B cell (primary cell): ENCODE data around the gene CLDN20. TPM values are rescaled to one million over a fixed set of nuclear protein-coding genes. Genes with fewer than 3 reads are reported as not detected.
A peak's percentile ranks its signal among the peaks of the same experiment; 100 is the strongest.
"Not testable (repeated sequence)": the region's sequence is repeated elsewhere in the genome, so short reads cannot be mapped to it uniquely, and the experiment has no call there.

Experiments used
- ATAC-seq: fragments of 200-7000 bp; cut with Tn5 transposase; one replicate; pipeline ENCODE4 v1.10.0; 2021; ENCODE audit warnings: low read depth, mild to moderate bottlenecking, moderate number of reproducible peaks, moderate library complexity
- CTCF ChIA-PET: fragments of 350-600 bp; sonication (Branson Sonifier 250); formaldehyde crosslinking; loops from one replicate; lab custom pipeline; 2021; ENCODE audit warnings: antibody characterized with exemption, inconsistent platforms; lab: Charles Lee
- POLR2A ChIA-PET: fragments of 350-600 bp; sonication (Branson Sonifier 250); formaldehyde crosslinking; loops from one replicate; lab custom pipeline; 2021; ENCODE audit warnings: antibody characterized with exemption; lab: Charles Lee
- DNase-seq: peaks from one replicate; pipeline ENCODE4 v3.0.0; 2013
- H2AFZ ChIP-seq: 2 replicates; pipeline ENCODE4 v1.6.1; 2012; ENCODE audit warnings: mild to moderate bottlenecking, low read depth, low read length; ENCODE audit not compliant: insufficient read depth, poor library complexity, severe bottlenecking
- H3K27ac ChIP-seq, 2 donors: 1 replicate in 1 of 2; 2 replicates in 1 of 2; pipeline ENCODE4 v1.5.1; 2012 to 2013; ENCODE audit warnings: low read length in 2 of 2, mild to moderate bottlenecking in 2 of 2, moderate library complexity in 1 of 2
- H3K27me3 ChIP-seq, 4 experiments: fragments of 200-600 bp in 1 of 4; sonication (generic) in 1 of 4; replicated peaks in 1 of 4; 1 replicate in 2 of 4; 2 replicates in 2 of 4; pipeline versions ENCODE4 v1.6.1 to v1.7.0; 2013 to 2016; ENCODE audit warnings: low read length in 3 of 4, mild to moderate bottlenecking in 2 of 4, mixed read lengths in 1 of 4, moderate library complexity in 1 of 4; ENCODE audit not compliant: insufficient read depth in 4 of 4, control insufficient read depth in 3 of 4; ENCODE audit errors: control extremely low read depth in 1 of 4
- H3K36me3 ChIP-seq, 2 experiments: replicated peaks in 1 of 2; 1 replicate in 1 of 2; 2 replicates in 1 of 2; pipeline versions ENCODE4 v1.6.1 to v1.7.1; 2013; ENCODE audit warnings: low read length in 1 of 2; ENCODE audit not compliant: insufficient read depth in 2 of 2, control insufficient read depth in 1 of 2; ENCODE audit errors: control extremely low read depth in 1 of 2, extremely low read depth in 1 of 2
- H3K4me1 ChIP-seq, 2 donors: fragments of 200-600 bp in 1 of 2; sonication (generic) in 1 of 2; 1 replicate in 1 of 2; 2 replicates in 1 of 2; pipeline versions ENCODE4 v1.5.1 to v1.6.1; 2013 to 2017; ENCODE audit warnings: low read length in 2 of 2; ENCODE audit not compliant: control insufficient read depth in 2 of 2, insufficient read depth in 2 of 2
- H3K4me2 ChIP-seq: replicated peaks from 2 replicates; pipeline ENCODE3; 2012; ENCODE audit warnings: mild to moderate bottlenecking, low read depth, low read length; ENCODE audit not compliant: poor library complexity, severe bottlenecking
- H3K4me3 ChIP-seq, 5 experiments: fragments of 200-600 bp in 1 of 5; sonication (generic) in 1 of 5; 1 replicate in 3 of 5; 2 replicates in 2 of 5; pipeline versions ENCODE4 v1.5.1 to v1.7.0; 2011 to 2016; ENCODE audit warnings: low read length in 4 of 5, mild to moderate bottlenecking in 4 of 5, low read depth in 2 of 5, control low read depth in 1 of 5, moderate library complexity in 1 of 5; ENCODE audit not compliant: insufficient read depth in 1 of 5; ENCODE audit errors: control extremely low read depth in 1 of 5, extremely low read depth in 1 of 5
- H3K79me2 ChIP-seq: fragments of 200-600 bp; sonication (generic); one replicate; pipeline ENCODE4 v1.6.0; 2016; ENCODE audit warnings: low read length; ENCODE audit not compliant: control insufficient read depth, insufficient read depth
- H3K9ac ChIP-seq: fragments of 200-600 bp; sonication (generic); 2 replicates; pipeline ENCODE4 v1.6.1; 2017; ENCODE audit warnings: mild to moderate bottlenecking, low read length, moderate library complexity
- H3K9me3 ChIP-seq, 3 donors: one replicate each; pipeline versions ENCODE4 v1.6.1 to v1.7.1; 2013; ENCODE audit warnings: low read length in 2 of 3; ENCODE audit not compliant: control insufficient read depth in 2 of 3, insufficient read depth in 1 of 3; ENCODE audit errors: control extremely low read depth in 1 of 3
- H4K20me1 ChIP-seq: 2 replicates; pipeline ENCODE4 v1.6.0; 2012; ENCODE audit warnings: mild to moderate bottlenecking, low read length; ENCODE audit not compliant: insufficient read depth, control insufficient read depth, poor library complexity, severe bottlenecking
- H3K27ac Mint-ChIP-seq: one replicate; pipeline ENCODE4 v1.8.0; 2021; ENCODE audit warnings: mixed read lengths
- H3K27me3 Mint-ChIP-seq: one replicate; pipeline ENCODE4 v1.8.0; 2021; ENCODE audit warnings: mixed read lengths
- H3K4me1 Mint-ChIP-seq: one replicate; pipeline ENCODE4 v1.8.0; 2021; ENCODE audit warnings: mixed read lengths
- H3K4me3 Mint-ChIP-seq: one replicate; pipeline ENCODE4 v1.8.0; 2021; ENCODE audit warnings: mixed read lengths
- H3K9me3 Mint-ChIP-seq: one replicate; pipeline ENCODE4 v1.8.0; 2022; ENCODE audit warnings: mixed read lengths; ENCODE audit not compliant: insufficient read depth
- EZH2 ChIP-seq: IDR thresholded peaks from 2 replicates; pipeline ENCODE4 v1.6.1; 2012; ENCODE audit warnings: borderline replicate concordance, low read depth, mild to moderate bottlenecking, moderate library complexity, low read length; ENCODE audit not compliant: insufficient read depth, poor library complexity, severe bottlenecking
- WGBS: methylation state at CpG from one replicate; pipeline ENCODE4 v1.1.5; 2013; ENCODE audit warnings: missing lambda C conversion rate; ENCODE audit not compliant: insufficient coverage; 5-methylcytosine and 5-hydroxymethylcytosine counted together
- intact Hi-C: fragments of 100-400 bp; cut with micrococcal nuclease; formaldehyde crosslinking; loops from one replicate; pipeline ENCODE4 v1.10.0; 2022
- polyA plus RNA-seq: library from polyadenylated mRNA; depleted of rRNA; stranded (reverse); fragments of >200 nt; gene quantifications from 2 replicates; pipeline ENCODE4 v1.2.3, GENCODE V29; 2012
- total RNA-seq, 2 donors: library from RNA; stranded (reverse); fragments of 120-200 nt in 1 of 2; gene quantifications; 1 replicate in 1 of 2; 2 replicates in 1 of 2; pipeline versions ENCODE4 v1.2.3 to v1.2.4, GENCODE V29; 2013 to 2022
- TF ChIP-seq, protein P1 (sequence below): fragments of 200-600 bp; IDR thresholded peaks from one replicate; pipeline ENCODE4 v1.8.0; 2022; ENCODE audit warnings: antibody characterized with exemption, mild to moderate bottlenecking

CLDN20 gene
- total and polyA plus RNA-seq, 2 donors (not counting 1 experiment from before 2014, with no cell fraction given) = not detected

DNA sequence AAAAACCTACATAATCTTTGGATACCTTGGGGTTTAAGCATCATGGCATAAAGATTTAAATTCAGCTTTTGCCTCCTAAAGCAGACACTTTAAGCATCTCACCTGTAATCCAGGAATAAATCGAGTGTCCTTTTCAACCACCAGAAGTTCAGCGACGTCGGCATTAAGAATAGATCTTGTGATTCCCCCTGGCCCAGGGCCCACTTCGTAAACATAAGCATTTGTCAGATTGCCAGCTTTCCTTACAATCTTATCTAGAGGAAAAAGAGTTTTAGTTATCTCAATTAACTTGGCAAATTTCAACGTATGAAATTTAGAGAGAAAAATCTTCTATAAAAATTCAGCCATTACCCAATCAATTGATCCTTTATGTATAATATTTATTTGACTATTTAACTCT is 47.3 kb downstream of the CLDN20 start:
- no peaks in the 10 kb centered on the region for H4K20me1 ChIP-seq
- no peak for DNase-seq
- H3K27me3 ChIP-seq = no peaks in the 10 kb centered on the region
- Mint-ChIP-seq H3K9me3 (no peaks in the 10 kb centered on the region), H3K4me1 (peaks cover 42% of the 10 kb centered on the region), H3K27me3 (no peaks in the 10 kb centered on the region), H3K4me3 (no peak overlapping the region), H3K27ac (no peak overlapping the region)
- ChIA-PET POLR2A (no interaction called here), CTCF (interaction anchor here (1.2 kb wide), 2 partner anchors 133 to 635 kb away, joined by 3 to 4 read pairs; no protein-coding TSS in a partner anchor)
- no peak overlapping the region for H3K27ac ChIP-seq
- no peak overlapping the region for H2AFZ ChIP-seq
- no peaks in the 10 kb centered on the region for H3K9me3 ChIP-seq
- intact Hi-C loops = loop anchor here (5.0 kb wide), 2 partner anchors 629 to 1961 kb away; no protein-coding TSS in a partner anchor
- peaks cover 10% of the 10 kb centered on the region for H3K79me2 ChIP-seq
- no peak for ATAC-seq
- peaks cover 4% of the 10 kb centered on the region in 2 donors for H3K4me1 ChIP-seq
- H3K36me3 ChIP-seq = peaks cover 8 to 11% of the 10 kb centered on the region in 2 experiments
- no peak for TF ChIP-seq EZH2
- TF ChIP-seq, protein P1, sequence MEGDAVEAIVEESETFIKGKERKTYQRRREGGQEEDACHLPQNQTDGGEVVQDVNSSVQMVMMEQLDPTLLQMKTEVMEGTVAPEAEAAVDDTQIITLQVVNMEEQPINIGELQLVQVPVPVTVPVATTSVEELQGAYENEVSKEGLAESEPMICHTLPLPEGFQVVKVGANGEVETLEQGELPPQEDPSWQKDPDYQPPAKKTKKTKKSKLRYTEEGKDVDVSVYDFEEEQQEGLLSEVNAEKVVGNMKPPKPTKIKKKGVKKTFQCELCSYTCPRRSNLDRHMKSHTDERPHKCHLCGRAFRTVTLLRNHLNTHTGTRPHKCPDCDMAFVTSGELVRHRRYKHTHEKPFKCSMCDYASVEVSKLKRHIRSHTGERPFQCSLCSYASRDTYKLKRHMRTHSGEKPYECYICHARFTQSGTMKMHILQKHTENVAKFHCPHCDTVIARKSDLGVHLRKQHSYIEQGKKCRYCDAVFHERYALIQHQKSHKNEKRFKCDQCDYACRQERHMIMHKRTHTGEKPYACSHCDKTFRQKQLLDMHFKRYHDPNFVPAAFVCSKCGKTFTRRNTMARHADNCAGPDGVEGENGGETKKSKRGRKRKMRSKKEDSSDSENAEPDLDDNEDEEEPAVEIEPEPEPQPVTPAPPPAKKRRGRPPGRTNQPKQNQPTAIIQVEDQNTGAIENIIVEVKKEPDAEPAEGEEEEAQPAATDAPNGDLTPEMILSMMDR = no peak
- no peak overlapping the region for H3K9ac ChIP-seq
- no peak overlapping the region for H3K4me3 ChIP-seq
- no peak overlapping the region for H3K4me2 ChIP-seq
- no CpG with 5 or more reads among the region's 6 CpGs for WGBS

DNA sequence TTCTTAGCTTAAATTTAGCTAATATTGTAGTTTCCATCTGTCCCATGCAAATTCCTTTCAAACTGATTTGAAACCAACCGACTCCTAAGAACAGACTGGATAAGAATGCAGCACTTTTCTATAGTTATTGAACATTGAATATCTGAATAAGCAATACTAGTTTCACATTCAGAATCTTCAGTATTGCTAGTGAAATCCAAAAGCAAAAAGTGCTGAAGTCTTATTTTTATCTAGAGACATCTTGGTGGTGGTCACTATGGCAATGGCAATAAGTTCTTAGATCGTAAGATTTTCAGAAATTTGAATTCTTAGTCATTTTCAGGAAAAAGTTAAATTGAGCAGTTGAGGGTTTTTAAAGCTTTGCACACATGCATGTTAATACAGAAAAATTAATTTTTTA is 47.8 kb downstream of the CLDN20 start:
- intact Hi-C loops = loop anchor here (5.0 kb wide), 2 partner anchors 629 to 1961 kb away; no protein-coding TSS in a partner anchor
- Histone ChIP-seq H3K9me3 (no peaks in the 10 kb centered on the region), H3K79me2 (peaks cover 10% of the 10 kb centered on the region), H3K36me3 (peaks cover 8 to 11% of the 10 kb centered on the region in 2 experiments), H2AFZ (no peak overlapping the region), H3K4me1 (peaks cover 4% of the 10 kb centered on the region in 2 donors), H3K9ac (no peak overlapping the region), H3K27ac (no peak overlapping the region), H3K4me2 (no peak overlapping the region), H4K20me1 (no peaks in the 10 kb centered on the region), H3K4me3 (no peak overlapping the region), H3K27me3 (no peaks in the 10 kb centered on the region)
- Mint-ChIP-seq H3K9me3 (no peaks in the 10 kb centered on the region), H3K27me3 (no peaks in the 10 kb centered on the region), H3K4me3 (no peak overlapping the region), H3K4me1 (peaks cover 40% of the 10 kb centered on the region), H3K27ac (no peak overlapping the region)
- POLR2A ChIA-PET = no interaction called here
- no CpG with 5 or more reads among the region's 2 CpGs for WGBS
- DNase-seq = no peak
- TF ChIP-seq, protein P1 = no peak
- no peak for TF ChIP-seq EZH2
- CTCF ChIA-PET = interaction anchor here (1.2 kb wide), 1 partner anchor 636 kb away, joined by 4 read pairs; no protein-coding TSS in a partner anchor
- no peak for ATAC-seq

DNA sequence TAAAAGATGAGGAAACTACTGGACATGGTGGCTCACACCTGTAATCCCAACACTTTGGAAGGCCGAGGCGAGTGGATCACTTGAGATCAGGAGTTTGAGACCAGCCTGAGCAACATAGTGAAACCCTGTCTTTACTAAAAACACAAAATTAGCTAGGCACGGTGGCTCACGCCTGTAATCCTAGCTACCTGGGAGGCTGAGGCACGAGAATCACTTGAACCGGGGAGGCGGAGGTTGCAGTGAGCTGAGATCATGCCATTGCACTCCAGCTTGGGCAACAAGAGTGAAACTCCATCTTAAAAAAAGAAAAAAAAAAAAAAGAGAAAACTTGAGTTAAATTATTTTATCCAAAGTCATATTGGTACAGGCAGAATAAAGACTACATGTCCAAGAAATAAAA is 49.1 kb downstream of the CLDN20 start:
- POLR2A ChIA-PET, H3K27me3 ChIP-seq, H3K27ac Mint-ChIP-seq, H3K27me3 Mint-ChIP-seq, H3K9ac ChIP-seq, H3K79me2 ChIP-seq, H3K9me3 Mint-ChIP-seq, H3K4me3 ChIP-seq, H3K36me3 ChIP-seq, H4K20me1 ChIP-seq, H3K27ac ChIP-seq, H3K9me3 ChIP-seq, H3K4me1 ChIP-seq, ATAC-seq, H2AFZ ChIP-seq, DNase-seq: not testable (repeated sequence)
- Mint-ChIP-seq H3K4me3 (peak overlapping the region; percentile 60), H3K4me1 (peaks cover 40% of the 10 kb centered on the region)
- intact Hi-C loops = loop anchor here (5.0 kb wide), 2 partner anchors 631 to 1959 kb away; no protein-coding TSS in a partner anchor
- CTCF ChIA-PET = interaction anchor here (1.0 to 1.4 kb wide), 3 partner anchors 13 to 385 kb away, joined by 3 to 4 read pairs (median 4); no protein-coding TSS in a partner anchor
- peak overlapping the region; percentile 78 for H3K4me2 ChIP-seq
- 97% methylated on average over 4 of the region's 7 CpGs for WGBS
